PC-3 (cell line): ENCODE measurements around the gene SLC15A2. TPM values are rescaled to one million over a fixed set of nuclear protein-coding genes. Genes with fewer than 3 reads are reported as not detected.
"Not testable (repeated sequence)": the region's sequence is repeated elsewhere in the genome, so short reads cannot be mapped to it uniquely, and the experiment has no call there.

Source experiments
- ATAC-seq: fragments of 200-7000 bp; cut with Tn5 transposase; 2 replicates; pipeline ENCODE4 v1.9.1; 2020; ENCODE audit warnings: mild to moderate bottlenecking, moderate library complexity
- BruUV-seq: library from RNA; stranded (reverse); fragments of 400-500 nt; replicated peaks from 2 replicates; lab custom pipeline; 2021; lab: Mats Ljungman, UMichigan
- CTCF ChIA-PET: fragments of 300-600 bp; sonication (Branson Sonifier 250); formaldehyde crosslinking; loops from one replicate; lab custom pipeline; 2022; ENCODE audit warnings: antibody characterized with exemption; lab: Charles Lee
- POLR2A ChIA-PET: fragments of 300-600 bp; sonication (Branson Sonifier 250); formaldehyde crosslinking; loops from one replicate; lab custom pipeline; 2022; ENCODE audit warnings: antibody characterized with exemption; ENCODE audit not compliant: unreplicated experiment; lab: Charles Lee
- DNase-seq: peaks from one replicate; pipeline ENCODE4 v3.0.0-alpha.2; 2015
- H2AFZ ChIP-seq: fragments of 300-600 bp; sonication (generic); 2 replicates; pipeline ENCODE4 v1.6.0; 2016; ENCODE audit warnings: antibody characterized with exemption, low read length
- H3F3A ChIP-seq: fragments of 300-600 bp; sonication (generic); one replicate; pipeline ENCODE4 v1.6.0; 2017; ENCODE audit warnings: antibody characterized with exemption, low read length, control low read depth, mild to moderate bottlenecking; ENCODE audit not compliant: unreplicated experiment
- H3K27ac ChIP-seq: fragments of 300-600 bp; sonication (generic); 2 replicates; pipeline ENCODE4 v1.5.1; 2016; ENCODE audit warnings: mild to moderate bottlenecking, low read length
- H3K27me3 ChIP-seq: fragments of 300-600 bp; sonication (generic); 2 replicates; pipeline ENCODE4 v1.6.1; 2016; ENCODE audit warnings: low read length, mixed read lengths
- H3K36me3 ChIP-seq: fragments of 300-600 bp; sonication (generic); 2 replicates; pipeline ENCODE4 v1.6.1; 2016; ENCODE audit warnings: low read depth, mixed run types, low read length, mixed read lengths
- H3K4me1 ChIP-seq: fragments of 300-600 bp; sonication (generic); 2 replicates; pipeline ENCODE4 v1.5.1; 2016; ENCODE audit warnings: low read length; ENCODE audit not compliant: insufficient read depth
- H3K4me2 ChIP-seq: fragments of 300-600 bp; sonication (generic); 2 replicates; pipeline ENCODE4 v1.6.0; 2016; ENCODE audit warnings: low read length
- H3K4me3 ChIP-seq: fragments of 300-600 bp; sonication (generic); 2 replicates; pipeline ENCODE4 v1.5.1; 2016; ENCODE audit warnings: mild to moderate bottlenecking, low read length, mixed read lengths
- H3K79me2 ChIP-seq: fragments of 300-600 bp; sonication (generic); 2 replicates; pipeline ENCODE4 v1.6.1; 2017; ENCODE audit warnings: low read length, mixed read lengths
- H3K9ac ChIP-seq: fragments of 300-600 bp; sonication (generic); 2 replicates; pipeline ENCODE4 v1.6.0; 2016; ENCODE audit warnings: mild to moderate bottlenecking, low read length
- H3K9me2 ChIP-seq: fragments of 300-600 bp; sonication (generic); replicated peaks from 2 replicates; pipeline ENCODE4 v1.6.1; 2016; ENCODE audit warnings: mixed run types, low read length, mixed read lengths
- H3K9me3 ChIP-seq: fragments of 300-600 bp; sonication (generic); 2 replicates; pipeline ENCODE4 v1.6.1; 2016; ENCODE audit warnings: low read length, mixed read lengths
- H4K20me1 ChIP-seq: fragments of 300-600 bp; sonication (generic); 2 replicates; pipeline ENCODE4 v1.6.1; 2016; ENCODE audit warnings: low read length, mixed read lengths
- CTCF ChIP-seq: fragments of 300-600 bp; sonication (generic); conservative IDR thresholded peaks from 2 replicates; pipeline ENCODE4 v1.5.1; 2017; ENCODE audit warnings: antibody characterized with exemption, low read depth, mild to moderate bottlenecking, low read length
- EZH2 ChIP-seq: fragments of 300-600 bp; sonication (generic); IDR thresholded peaks from one replicate; pipeline ENCODE4 v1.6.1; 2017; ENCODE audit warnings: antibody characterized with exemption, mild to moderate bottlenecking, low read length; ENCODE audit not compliant: unreplicated experiment
- EZH2phosphoT487 ChIP-seq: fragments of 300-600 bp; sonication (generic); IDR thresholded peaks from 2 replicates; pipeline ENCODE4 v1.6.1; 2018; ENCODE audit warnings: mild to moderate bottlenecking, antibody characterized with exemption, low read length, borderline replicate concordance
- intact Hi-C: fragments of 100-400 bp; cut with micrococcal nuclease; formaldehyde crosslinking; loops from 2 replicates; pipeline ENCODE4 v1.9.0; 2023
- total RNA-seq: library from RNA; depleted of rRNA; stranded (reverse); fragments of >200 nt; gene quantifications from 2 replicates; pipeline ENCODE4 v1.2.3, GENCODE V29; 2014

SLC15A2 gene
- total RNA-seq, 1 experiment from 2014 or later, result 0.91 TPM

GRCh38 chr3:121918779-121919483, 24.7 kb downstream of the SLC15A2 start:
- Histone ChIP-seq H3K9me3 (no peaks in the 10 kb centered on the region), H3K36me3 (no peaks in the 10 kb centered on the region), H3K9ac (no peak overlapping the region), H3K9me2 (no peaks in the 10 kb centered on the region), H3K4me1 (no peaks in the 10 kb centered on the region), H2AFZ (no peak overlapping the region), H3K4me2 (no peak overlapping the region), H3K27me3 (no peaks in the 10 kb centered on the region), H4K20me1 (no peaks in the 10 kb centered on the region), H3K27ac (no peak overlapping the region), H3F3A (no peaks in the 10 kb centered on the region), H3K79me2 (no peaks in the 10 kb centered on the region), H3K4me3 (no peak overlapping the region)
- TF ChIP-seq EZH2phosphoT487 (no peak), EZH2 (no peak), CTCF (no peak)
- intact Hi-C loops, result no loop called here
- DNase-seq (no peak), ATAC-seq (no peak)
- ChIA-PET POLR2A (no interaction called here), CTCF (no interaction called here)
- BruUV-seq, result no TSS peak

GRCh38 chr3:121924734-121925133, 30.5 kb downstream of the SLC15A2 start:
- Histone ChIP-seq H3K36me3 (no peaks in the 10 kb centered on the region), H3K79me2 (no peaks in the 10 kb centered on the region), H3K9me3 (no peaks in the 10 kb centered on the region), H3K9me2 (no peaks in the 10 kb centered on the region), H3K4me1 (no peaks in the 10 kb centered on the region), H3K4me2 (no peak overlapping the region), H3K4me3 (no peak overlapping the region), H3K27ac (no peak overlapping the region), H4K20me1 (no peaks in the 10 kb centered on the region), H3F3A (no peaks in the 10 kb centered on the region), H2AFZ (no peak overlapping the region), H3K9ac (no peak overlapping the region), H3K27me3 (no peaks in the 10 kb centered on the region)
- BruUV-seq, result no TSS peak
- ChIA-PET POLR2A (no interaction called here), CTCF (no interaction called here)
- ATAC-seq (no peak), DNase-seq (no peak)
- intact Hi-C loops, result no loop called here
- TF ChIP-seq CTCF, result no peak
- TF ChIP-seq EZH2phosphoT487, result no peak
- no peak for TF ChIP-seq EZH2

GRCh38 chr3:121926380-121926779, 32.2 kb downstream of the SLC15A2 start:
- Histone ChIP-seq H3K27ac (no peak overlapping the region), H3K9me2 (no peaks in the 10 kb centered on the region), H3K79me2 (no peaks in the 10 kb centered on the region), H3K4me3 (no peak overlapping the region), H3K9me3 (no peaks in the 10 kb centered on the region), H2AFZ (no peak overlapping the region), H3K9ac (no peak overlapping the region), H3K27me3 (no peaks in the 10 kb centered on the region), H4K20me1 (no peaks in the 10 kb centered on the region), H3F3A (no peaks in the 10 kb centered on the region), H3K4me1 (no peaks in the 10 kb centered on the region), H3K4me2 (no peak overlapping the region), H3K36me3 (no peaks in the 10 kb centered on the region)
- ATAC-seq (no peak), DNase-seq (no peak)
- ChIA-PET CTCF (no interaction called here), POLR2A (no interaction called here)
- TF ChIP-seq CTCF, result no peak
- TF ChIP-seq EZH2phosphoT487, result no peak
- intact Hi-C loops, result no loop called here
- BruUV-seq, result no TSS peak

- peaks cover 28% of the 10 kb centered on the region for H3K4me1 ChIP-seq
- ATAC-seq, H3K9ac ChIP-seq, H3K27me3 ChIP-seq, intact Hi-C loops, H4K20me1 ChIP-seq, BruUV-seq, H3K79me2 ChIP-seq, H3K4me3 ChIP-seq, H3F3A ChIP-seq, H3K4me2 ChIP-seq, DNase-seq, H3K36me3 ChIP-seq, H2AFZ ChIP-seq, H3K27ac ChIP-seq, H3K9me2 ChIP-seq, POLR2A ChIA-PET, H3K9me3 ChIP-seq, CTCF ChIA-PET: not testable (repeated sequence)
Observed at GRCh38 chr3:121938141-121938855, 44.1 kb downstream of the SLC15A2 start.
